NCI-H82 treated with DMSO at 0.1 percent for 48 hours (cell line): ENCODE results near the gene PPP1R1C.

Experiments
- DNase-seq: peaks from one replicate; lab custom pipeline; 2025; ENCODE audit not compliant: unreplicated experiment; lab: John Stamatoyannopoulos, UW

PPP1R1C gene

GRCh38 chr2:182103526-182103925, 117.9 kb downstream of the PPP1R1C start:
- no peak for DNase-seq

GRCh38 chr2:182110347-182110746, 124.7 kb downstream of the PPP1R1C start:
- no peak for DNase-seq

- no peak for DNase-seq
Measured at GRCh38 chr2:182113334-182113733, 127.7 kb downstream of the PPP1R1C start.

DNA sequence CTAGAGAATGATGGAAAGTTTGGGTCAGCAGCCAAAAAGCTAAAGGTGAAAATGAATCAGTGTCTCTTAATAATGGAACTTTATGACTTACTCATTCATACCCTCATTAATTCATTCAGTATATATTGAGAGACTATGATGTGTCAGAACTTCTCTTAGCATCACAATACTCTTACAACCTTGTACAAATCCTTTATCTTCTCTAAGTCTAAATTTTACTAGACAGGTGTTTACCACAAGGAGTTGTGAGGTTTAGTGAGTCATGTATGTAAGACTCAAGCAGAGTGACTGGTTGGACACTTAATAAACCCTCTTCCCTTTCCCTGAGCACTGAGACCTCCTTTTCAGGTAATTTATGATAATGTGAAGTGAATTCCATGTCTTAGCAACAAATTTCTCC, 129.6 kb downstream of the PPP1R1C start:
- no peak for DNase-seq

- no peak for DNase-seq
Measured at GRCh38 chr2:182116774-182117173, 131.1 kb downstream of the PPP1R1C start.

- no peak for DNase-seq
Measured at GRCh38 chr2:182117196-182117595, 131.5 kb downstream of the PPP1R1C start.

DNA sequence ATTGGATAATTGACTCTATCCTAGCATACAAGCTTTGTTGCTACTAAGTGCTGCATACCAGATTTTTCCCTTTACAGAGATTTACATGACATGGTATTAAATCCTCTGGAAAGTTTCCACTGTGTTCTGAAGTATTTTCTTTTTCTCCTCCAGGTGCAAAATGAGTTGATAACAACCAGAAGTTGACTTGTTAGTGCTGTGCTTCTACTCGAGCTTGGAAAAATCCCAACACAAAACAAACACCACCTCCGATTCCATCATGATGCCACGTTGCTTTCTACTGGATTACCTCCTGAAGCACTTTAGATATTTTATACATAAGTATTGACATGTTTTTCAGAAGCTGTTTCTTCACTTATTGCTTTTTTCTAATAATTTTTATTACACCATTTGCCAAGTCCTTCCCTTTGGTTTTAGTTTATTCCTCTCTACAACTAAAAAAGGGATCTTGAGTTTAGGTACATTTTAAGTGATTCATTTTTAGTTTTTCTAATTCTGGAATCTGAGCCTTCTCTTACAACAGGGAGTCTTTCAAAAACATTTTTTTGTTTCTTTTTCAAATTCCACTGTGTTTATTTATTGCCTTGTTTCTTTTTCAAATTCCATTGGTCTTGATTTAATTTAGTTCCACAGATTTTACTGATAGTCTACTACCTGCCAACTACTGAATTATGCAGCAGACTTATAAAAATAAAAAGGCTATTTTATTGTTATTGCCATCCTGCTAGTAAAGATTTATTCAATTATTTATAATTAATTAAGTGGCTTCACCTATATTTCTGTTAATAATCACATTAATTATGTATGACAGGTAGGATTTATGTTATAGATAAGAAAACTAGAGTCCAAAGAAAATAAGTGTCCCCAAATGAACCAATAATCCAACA, 143.4 kb downstream of the PPP1R1C start:
- no peak for DNase-seq

GRCh38 chr2:182132605-182133004, 147.0 kb downstream of the PPP1R1C start:
- DNase-seq = no peak

GRCh38 chr2:182133195-182133891, 147.7 kb downstream of the PPP1R1C start:
- DNase-seq = no peak

DNA sequence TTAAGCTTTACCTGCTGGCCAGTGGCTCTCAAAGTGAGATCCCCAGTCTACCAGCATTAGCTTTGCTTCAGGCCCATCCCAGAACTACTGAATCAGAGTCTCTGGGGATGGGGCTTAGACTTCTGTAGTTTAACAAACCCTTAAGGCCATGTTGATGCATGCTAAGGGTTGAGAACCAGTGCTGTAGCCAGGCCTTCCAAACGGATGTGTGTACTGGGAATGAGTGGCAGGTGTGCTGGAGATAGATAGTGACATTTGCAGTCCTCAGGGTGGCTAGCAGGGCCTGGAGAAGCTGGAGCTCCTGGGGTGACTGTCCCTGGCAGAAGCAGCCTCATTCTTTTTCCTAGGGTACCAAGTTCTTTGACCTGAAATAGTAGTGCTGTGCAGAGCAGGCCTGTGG, 148.5 kb downstream of the PPP1R1C start:
- no peak for DNase-seq

GRCh38 chr2:182142062-182142461, 156.4 kb downstream of the PPP1R1C start:
- no peak for DNase-seq

GRCh38 chr2:182144041-182144775, 158.6 kb downstream of the PPP1R1C start:
- DNase-seq = no peak

DNA sequence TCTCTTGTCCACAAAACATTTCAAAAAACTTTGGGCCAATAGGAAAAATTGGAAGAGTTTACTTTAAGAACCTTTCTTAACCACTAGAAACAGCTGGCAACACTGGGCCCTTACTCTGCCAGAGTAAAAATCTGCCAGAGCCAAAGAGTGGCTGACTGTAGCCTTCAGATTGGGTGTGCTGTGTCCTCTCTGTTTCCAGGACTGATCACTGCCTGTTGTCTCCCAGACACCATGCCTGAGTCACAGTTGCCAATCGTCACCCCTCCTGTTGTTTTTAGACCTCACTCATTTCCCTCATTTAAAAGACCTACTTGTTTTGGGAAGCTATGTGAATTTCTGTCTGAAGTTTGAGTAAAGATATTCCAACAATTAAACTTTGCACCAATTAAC, 159.1 kb downstream of the PPP1R1C start:
- no peak for DNase-seq

DNA sequence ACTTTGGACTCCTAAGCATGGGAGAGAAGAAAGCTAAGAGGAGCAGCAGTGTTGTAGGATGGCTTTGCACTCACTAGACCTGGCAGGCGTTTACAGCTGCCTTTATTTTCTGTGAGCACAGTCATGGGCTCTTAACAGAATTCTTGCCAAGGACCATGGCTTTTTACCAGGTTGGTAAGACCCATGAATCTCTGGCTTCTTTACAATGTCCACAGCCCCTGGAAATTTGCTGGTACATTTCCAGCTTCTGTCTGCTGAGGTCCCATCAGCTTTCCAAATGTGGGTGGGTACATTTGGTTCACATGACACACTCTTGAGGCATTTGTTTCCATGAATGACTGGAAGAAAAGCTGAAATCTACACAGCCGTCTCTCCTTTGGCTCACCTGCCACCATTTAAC, 162.7 kb downstream of the PPP1R1C start:
- DNase-seq = no peak

DNA sequence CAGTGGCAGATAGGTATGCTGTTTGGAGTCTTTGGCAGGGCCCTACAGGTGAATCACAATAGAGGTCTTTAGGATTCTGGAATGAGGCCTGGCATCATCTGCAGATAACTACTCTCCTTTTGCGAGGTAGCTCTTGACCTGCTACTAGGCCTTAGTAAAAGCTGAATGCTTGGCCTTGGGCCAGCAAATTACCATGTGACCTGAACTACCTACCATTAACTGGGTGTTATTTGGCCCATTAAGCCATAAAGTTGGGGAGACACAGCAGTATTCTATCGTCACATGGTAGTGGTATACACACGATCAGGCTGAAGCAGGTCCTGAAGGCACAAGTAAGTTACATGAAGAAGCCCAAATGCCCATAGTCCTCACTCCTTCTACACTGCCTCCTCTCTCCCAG, 178.2 kb downstream of the PPP1R1C start:
- no peak for DNase-seq

- no peak for DNase-seq
Measured at GRCh38 chr2:182164686-182165085, 179.0 kb downstream of the PPP1R1C start.

- no peak for DNase-seq
Measured at GRCh38 chr2:182165202-182165601, 179.5 kb downstream of the PPP1R1C start.

GRCh38 chr2:182166406-182166805, 180.8 kb downstream of the PPP1R1C start:
- no peak for DNase-seq

GRCh38 chr2:182166841-182167240, 181.2 kb downstream of the PPP1R1C start:
- no peak for DNase-seq
